ENCODE measurements around the gene WDR1.
"Not testable (repeated sequence)": the region's sequence is repeated elsewhere in the genome, so short reads cannot be mapped to it uniquely, and the experiment has no call there.

The WDR1 gene

GRCh38 chr4:10131202-10131601, 14.6 kb upstream of the WDR1 start:
- DNase-seq, result no peak

- no peak for DNase-seq
Measured at GRCh38 chr4:10130178-10130888, 13.7 kb upstream of the WDR1 start.

- DNase-seq, result no peak
Measured at GRCh38 chr4:10129196-10130177, 12.9 kb upstream of the WDR1 start.

- no peak for DNase-seq
Measured at GRCh38 chr4:10128761-10129160, 12.2 kb upstream of the WDR1 start.

- not testable (repeated sequence) for DNase-seq
Measured at GRCh38 chr4:10127531-10127930, 10.9 kb upstream of the WDR1 start.

GRCh38 chr4:10124167-10124930, 7.8 kb upstream of the WDR1 start:
- DNase-seq, result no peak

- no peak for DNase-seq
Measured at GRCh38 chr4:10123227-10124101, 6.9 kb upstream of the WDR1 start.

GRCh38 chr4:10122236-10122932, 5.8 kb upstream of the WDR1 start:
- no peak for DNase-seq

GRCh38 chr4:10121568-10122208, 5.1 kb upstream of the WDR1 start:
- no peak for DNase-seq

GRCh38 chr4:10120943-10121567, 4.5 kb upstream of the WDR1 start:
- no peak for DNase-seq

- no peak for DNase-seq
Measured at GRCh38 chr4:10119773-10120172, 3.2 kb upstream of the WDR1 start.

- no peak for DNase-seq
Measured at GRCh38 chr4:10119278-10119677, 2.7 kb upstream of the WDR1 start.

GRCh38 chr4:10118048-10119004, 1.7 kb upstream of the WDR1 start:
- no peak for DNase-seq

GRCh38 chr4:10117359-10118047, 904 bp upstream of the WDR1 start:
- DNase-seq, result no peak

GRCh38 chr4:10115797-10116568, 616 bp downstream of the WDR1 start:
- no peak for DNase-seq

- no peak for DNase-seq
Measured at GRCh38 chr4:10115271-10115796, 1.3 kb downstream of the WDR1 start.

- no peak for DNase-seq
Measured at GRCh38 chr4:10114607-10115006, 2.0 kb downstream of the WDR1 start.

GRCh38 chr4:10114147-10114546, 2.5 kb downstream of the WDR1 start:
- no peak for DNase-seq
